NB4 (cell line): Measurements from ENCODE around the gene EBLN1.
"Not testable (repeated sequence)": the region's sequence is repeated elsewhere in the genome, so short reads cannot be mapped to it uniquely, and the experiment has no call there.

Experiments used
- POLR2A ChIP-seq: IDR thresholded peaks from 2 replicates; pipeline ENCODE4 v1.6.1; 2011; ENCODE audit warnings: mild to moderate bottlenecking; ENCODE audit not compliant: insufficient read length; ENCODE audit errors: extremely low read depth
- TF ChIP-seq, protein P1 (sequence below): IDR thresholded peaks from one replicate; pipeline ENCODE4 v1.5.1; 2012; ENCODE audit warnings: low read depth, low read length
- TF ChIP-seq, protein P2 (sequence below): IDR thresholded peaks from 2 replicates; pipeline ENCODE4 v1.6.1; 2011; ENCODE audit warnings: low read depth, low read length

DNA sequence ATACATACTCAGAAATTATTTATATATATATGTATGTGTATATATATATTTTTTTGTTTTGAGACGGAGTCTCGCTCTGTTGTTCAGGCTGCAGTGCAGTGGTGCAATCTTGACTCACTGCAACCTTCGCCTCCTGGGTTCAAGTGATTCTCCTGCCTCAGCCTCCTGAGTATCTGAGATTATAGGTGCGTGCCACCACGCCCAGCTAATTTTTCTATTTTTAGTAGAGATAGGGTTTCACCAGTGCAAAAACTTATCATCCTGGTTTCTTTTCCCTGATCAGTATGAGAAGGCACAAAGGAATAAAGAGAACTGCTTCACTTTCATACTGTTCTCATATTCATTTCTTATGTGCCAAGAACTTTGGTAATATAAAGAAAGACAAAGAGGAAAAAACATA, 731 bp downstream of the EBLN1 start:
- TF ChIP-seq, protein P1, sequence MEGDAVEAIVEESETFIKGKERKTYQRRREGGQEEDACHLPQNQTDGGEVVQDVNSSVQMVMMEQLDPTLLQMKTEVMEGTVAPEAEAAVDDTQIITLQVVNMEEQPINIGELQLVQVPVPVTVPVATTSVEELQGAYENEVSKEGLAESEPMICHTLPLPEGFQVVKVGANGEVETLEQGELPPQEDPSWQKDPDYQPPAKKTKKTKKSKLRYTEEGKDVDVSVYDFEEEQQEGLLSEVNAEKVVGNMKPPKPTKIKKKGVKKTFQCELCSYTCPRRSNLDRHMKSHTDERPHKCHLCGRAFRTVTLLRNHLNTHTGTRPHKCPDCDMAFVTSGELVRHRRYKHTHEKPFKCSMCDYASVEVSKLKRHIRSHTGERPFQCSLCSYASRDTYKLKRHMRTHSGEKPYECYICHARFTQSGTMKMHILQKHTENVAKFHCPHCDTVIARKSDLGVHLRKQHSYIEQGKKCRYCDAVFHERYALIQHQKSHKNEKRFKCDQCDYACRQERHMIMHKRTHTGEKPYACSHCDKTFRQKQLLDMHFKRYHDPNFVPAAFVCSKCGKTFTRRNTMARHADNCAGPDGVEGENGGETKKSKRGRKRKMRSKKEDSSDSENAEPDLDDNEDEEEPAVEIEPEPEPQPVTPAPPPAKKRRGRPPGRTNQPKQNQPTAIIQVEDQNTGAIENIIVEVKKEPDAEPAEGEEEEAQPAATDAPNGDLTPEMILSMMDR: not testable (repeated sequence)
- TF ChIP-seq POLR2A: not testable (repeated sequence)
- TF ChIP-seq, protein P2, sequence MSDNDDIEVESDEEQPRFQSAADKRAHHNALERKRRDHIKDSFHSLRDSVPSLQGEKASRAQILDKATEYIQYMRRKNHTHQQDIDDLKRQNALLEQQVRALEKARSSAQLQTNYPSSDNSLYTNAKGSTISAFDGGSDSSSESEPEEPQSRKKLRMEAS: not testable (repeated sequence)
